HepG2 (cell line): Measurements from ENCODE around the gene NUDCD2. TPM values are rescaled to one million over a fixed set of nuclear protein-coding genes. Genes with fewer than 3 reads are reported as not detected.

Source experiments
- AGO1 ChIP-seq: fragments of 200-400 bp; formaldehyde crosslinking; IDR thresholded peaks from 2 replicates; pipeline ENCODE4 v1.6.1; 2017; ENCODE audit warnings: mild to moderate bottlenecking, low read depth, low read length, moderate library complexity; ENCODE audit not compliant: poor library complexity, severe bottlenecking
- ATF4 ChIP-seq, 2 experiments: fragments of 450-650 bp in 1 of 2; sonication (generic) in 1 of 2; formaldehyde crosslinking; IDR thresholded peaks; 2 replicates each; pipeline versions ENCODE4 v1.5.0 to v1.8.0; 2020 to 2022; ENCODE audit warnings: mild to moderate bottlenecking in 1 of 2, missing genetic modification reagents in 1 of 2
- CC2D1A ChIP-seq: sonication (generic); formaldehyde crosslinking; IDR thresholded peaks from 2 replicates; pipeline ENCODE4 v1.8.1; 2023; ENCODE audit warnings: mild to moderate bottlenecking, missing genetic modification reagents
- EHMT2 ChIP-seq: fragments of 200-600 bp; sonication (generic); IDR thresholded peaks from 2 replicates; pipeline ENCODE4 v1.7.0; 2017; ENCODE audit warnings: antibody characterized with exemption, low read depth, low read length, borderline replicate concordance
- FOXK2 ChIP-seq: fragments of 450-650 bp; IDR thresholded peaks from 2 replicates; pipeline ENCODE4 v1.6.1; 2016
- FOXO1 ChIP-seq: sonication (generic); formaldehyde crosslinking; IDR thresholded peaks from 2 replicates; pipeline ENCODE4 v1.4.0; 2020; ENCODE audit warnings: missing genetic modification reagents
- HNRNPLL ChIP-seq: fragments of 200-400 bp; formaldehyde crosslinking; IDR thresholded peaks from 2 replicates; pipeline ENCODE4 v1.6.1; 2017; ENCODE audit warnings: mild to moderate bottlenecking, low read depth, low read length; ENCODE audit not compliant: poor library complexity, severe bottlenecking
- HOXA9 ChIP-seq: sonication (generic); formaldehyde crosslinking; IDR thresholded peaks from 2 replicates; pipeline ENCODE4 v1.8.1; 2022; ENCODE audit warnings: missing genetic modification reagents, mild to moderate bottlenecking, moderate library complexity, borderline replicate concordance
- ISX ChIP-seq: sonication (generic); formaldehyde crosslinking; conservative IDR thresholded peaks from 2 replicates; pipeline ENCODE4 v1.5.0; 2020; ENCODE audit warnings: missing genetic modification reagents
- KDM1A ChIP-seq: IDR thresholded peaks from 2 replicates; pipeline ENCODE4 v1.6.1; 2016; ENCODE audit warnings: missing compliant biosample characterization
- MXD1 ChIP-seq: sonication (generic); formaldehyde crosslinking; IDR thresholded peaks from 2 replicates; pipeline ENCODE4 v1.4.0; 2020; ENCODE audit warnings: mild to moderate bottlenecking, missing genetic modification reagents
- PHB2 ChIP-seq: fragments of 450-650 bp; IDR thresholded peaks from 2 replicates; pipeline ENCODE4 v1.6.1; 2018; ENCODE audit not compliant: partially characterized antibody
- PHF8 ChIP-seq: sonication (generic); formaldehyde crosslinking; IDR thresholded peaks from 2 replicates; pipeline ENCODE4 v1.5.0; 2020; ENCODE audit warnings: missing genetic modification reagents
- POLR2A ChIP-seq, 2 experiments: IDR thresholded peaks; 2 replicates each; pipeline ENCODE4 v1.6.1; 2011; ENCODE audit warnings: low read depth in 2 of 2, low read length in 2 of 2, mild to moderate bottlenecking in 1 of 2, moderate library complexity in 1 of 2; ENCODE audit not compliant: insufficient read depth in 1 of 2
- PRMT3 ChIP-seq: sonication (generic); formaldehyde crosslinking; IDR thresholded peaks from 2 replicates; pipeline ENCODE4 v1.8.1; 2022; ENCODE audit warnings: low read depth, mild to moderate bottlenecking, moderate library complexity, missing genetic modification reagents, borderline replicate concordance
- RFX1 ChIP-seq: fragments of 450-650 bp; IDR thresholded peaks from 2 replicates; pipeline ENCODE4 v1.6.1; 2017
- SRY ChIP-seq: sonication (generic); formaldehyde crosslinking; IDR thresholded peaks from 2 replicates; pipeline ENCODE4 v1.8.0; 2022; ENCODE audit warnings: mild to moderate bottlenecking, missing genetic modification reagents
- THYN1 ChIP-seq: sonication (generic); formaldehyde crosslinking; IDR thresholded peaks from 2 replicates; pipeline ENCODE4 v1.8.1; 2023; ENCODE audit warnings: low read depth, mild to moderate bottlenecking, moderate library complexity, missing genetic modification reagents, borderline replicate concordance
- TRIM24 ChIP-seq: sonication (generic); formaldehyde crosslinking; IDR thresholded peaks from 2 replicates; pipeline ENCODE4 v1.8.0; 2022; ENCODE audit warnings: mild to moderate bottlenecking, missing genetic modification reagents
- ZC3H4 ChIP-seq: sonication (generic); formaldehyde crosslinking; IDR thresholded peaks from 2 replicates; pipeline ENCODE4 v1.4.0; 2020; ENCODE audit warnings: missing genetic modification reagents, borderline replicate concordance
- ZFP37 ChIP-seq: sonication (generic); formaldehyde crosslinking; IDR thresholded peaks from 2 replicates; pipeline ENCODE4 v1.4.0; 2020; ENCODE audit warnings: missing genetic modification reagents, borderline replicate concordance
- ZFP82 ChIP-seq: sonication (generic); formaldehyde crosslinking; IDR thresholded peaks from 2 replicates; pipeline ENCODE4 v1.5.1; 2020; ENCODE audit warnings: mild to moderate bottlenecking, missing genetic modification reagents, borderline replicate concordance
- ZNF441 ChIP-seq: sonication (generic); formaldehyde crosslinking; IDR thresholded peaks from 2 replicates; pipeline ENCODE4 v1.7.0; 2021; ENCODE audit warnings: missing genetic modification reagents, borderline replicate concordance
- ZNF546 ChIP-seq: sonication (generic); formaldehyde crosslinking; conservative IDR thresholded peaks from 2 replicates; pipeline ENCODE4 v1.8.1; 2023; ENCODE audit warnings: mild to moderate bottlenecking, missing genetic modification reagents
- ZNF558 ChIP-seq: sonication (generic); formaldehyde crosslinking; IDR thresholded peaks from 2 replicates; pipeline ENCODE4 v1.9.0; 2022; ENCODE audit warnings: mild to moderate bottlenecking, missing genetic modification reagents, borderline replicate concordance
- ZNF619 ChIP-seq: sonication (generic); formaldehyde crosslinking; IDR thresholded peaks from 2 replicates; pipeline ENCODE4 v1.4.0; 2020; ENCODE audit warnings: mild to moderate bottlenecking, missing genetic modification reagents
- ZNF747 ChIP-seq: sonication (generic); formaldehyde crosslinking; IDR thresholded peaks from 2 replicates; pipeline ENCODE4 v1.8.1; 2023; ENCODE audit warnings: missing genetic modification reagents, mild to moderate bottlenecking, borderline replicate concordance
- ZNF761 ChIP-seq: sonication (generic); formaldehyde crosslinking; conservative IDR thresholded peaks from 2 replicates; pipeline ENCODE4 v1.4.0; 2020; ENCODE audit warnings: mild to moderate bottlenecking, missing genetic modification reagents
- ZNF879 ChIP-seq: sonication (generic); formaldehyde crosslinking; IDR thresholded peaks from 2 replicates; pipeline ENCODE4 v1.8.1; 2023; ENCODE audit warnings: missing genetic modification reagents
- ZSCAN12 ChIP-seq: sonication (generic); formaldehyde crosslinking; IDR thresholded peaks from 2 replicates; pipeline ENCODE4 v1.9.0; 2021; ENCODE audit warnings: mild to moderate bottlenecking, missing genetic modification reagents
- polyA plus RNA-seq, 8 experiments: library from polyadenylated mRNA; depleted of rRNA in 3 of 8; stranded (reverse) in 7 of 8; unstranded in 1 of 8; fragments of >200 nt; fragmentation: Illumina TruSeq in 4 of 8; extraction: Trizol in 4 of 8; gene quantifications; 2 replicates each; pipeline versions ENCODE4 v1.2.1 to v1.2.3, GENCODE V29; 2011 to 2016; ENCODE audit warnings: low read depth in 4 of 8, missing spikeins in 1 of 8, mixed read lengths in 1 of 8; ENCODE audit not compliant: insufficient read depth in 1 of 8
- total RNA-seq, 5 experiments: library from RNA; depleted of rRNA; stranded (reverse); fragments of >200 nt; fragmentation: Illumina TruSeq; extraction: Trizol; gene quantifications; 2 replicates each; pipeline ENCODE4 v1.2.3, GENCODE V29; 2016; ENCODE audit warnings: low read depth in 1 of 5
- TF ChIP-seq, protein P1 (sequence below): sonication (generic); formaldehyde crosslinking; IDR thresholded peaks from 2 replicates; pipeline ENCODE4 v1.4.0; 2020; ENCODE audit warnings: mild to moderate bottlenecking, low read depth, missing genetic modification reagents

The NUDCD2 gene
- total and polyA plus RNA-seq, 2 of the 13 experiments (the other 11 are each of a cell fraction or from before 2014, with no cell fraction given), result 14.8 to 39.2 TPM

DNA sequence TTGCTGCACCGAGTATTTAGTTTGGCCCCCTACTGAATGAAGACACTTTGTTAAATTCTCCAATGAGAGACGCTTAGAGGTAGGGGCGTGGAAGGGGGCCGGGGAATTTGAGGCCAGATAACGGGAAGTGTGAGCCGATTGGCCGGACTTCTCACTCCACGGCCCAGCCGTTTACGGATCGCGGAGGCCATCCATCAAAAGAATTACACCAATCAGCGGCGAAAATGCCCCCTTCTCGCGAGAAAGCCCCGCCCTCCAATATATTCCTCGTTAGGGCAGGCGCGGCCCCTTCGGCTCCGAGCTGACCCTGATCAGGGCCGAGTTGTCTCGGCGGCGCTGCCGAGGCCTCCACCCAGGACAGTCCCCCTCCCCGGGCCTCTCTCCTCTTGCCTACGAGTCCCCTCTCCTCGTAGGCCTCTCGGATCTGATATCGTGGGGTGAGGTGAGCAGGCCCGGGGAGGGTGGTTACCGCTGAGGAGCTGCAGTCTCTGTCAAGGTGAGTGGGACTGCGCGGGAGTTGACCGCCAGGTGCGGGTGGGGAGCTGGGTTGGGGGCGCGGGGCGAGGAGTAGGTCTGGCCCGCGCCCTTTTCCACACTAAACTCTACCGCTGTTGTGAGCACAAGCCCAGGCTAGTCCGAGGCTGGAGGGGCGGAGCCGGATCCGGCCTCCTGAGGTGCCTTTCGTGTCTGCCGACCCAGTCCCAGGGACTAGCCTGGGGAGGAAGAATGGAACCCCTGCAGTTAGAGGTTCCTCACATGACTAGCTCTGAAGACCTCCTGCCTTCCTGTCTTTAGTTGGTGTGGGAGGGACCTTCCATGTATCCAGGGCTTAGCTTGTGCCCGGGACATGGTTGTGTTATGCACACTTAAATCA, 22.4 kb downstream of the NUDCD2 start, which contains the start of gene CCNG1 (continued):
- TF ChIP-seq ZFP37 (CRISPR knock-in tag) (no peak), ATF4 (CRISPR knock-in tag; IDR thresholded peaks at IDR 0.05) (no peak), TRIM24 (CRISPR knock-in tag) (no peak), ZNF546 (CRISPR knock-in tag) (no peak), FOXO1 (CRISPR knock-in tag) (no peak), EHMT2 (no peak), PHB2 (no peak), PRMT3 (CRISPR knock-in tag) (no peak), RFX1 (no peak), HNRNPLL (peak; percentile 65), AGO1 (no peak), HOXA9 (CRISPR knock-in tag) (peak; percentile 44; the same call in 1 of the 2 replicates), ZC3H4 (CRISPR knock-in tag) (no peak), ZNF558 (CRISPR knock-in tag) (peak; percentile 58; the same call in 1 of the 2 replicates), SRY (CRISPR knock-in tag) (no peak), POLR2A (IDR thresholded peaks at IDR 0.05; ENCODE audit: insufficient read depth in 1 of 2, low read depth in 2 of 2, low read length in 2 of 2) (peak; percentile 95 to 97), MXD1 (CRISPR knock-in tag) (peak; percentile 53; the same call in 1 of the 2 replicates), ZNF747 (no peak), ZNF441 (CRISPR knock-in tag) (peak; percentile 86), ISX (CRISPR knock-in tag) (no peak), ZNF761 (no peak), KDM1A (CRISPR knock-in tag) (no peak), PHF8 (peak; percentile 95), FOXK2 (no peak), THYN1 (no peak), ZNF879 (CRISPR knock-in tag) (no peak), ZFP82 (CRISPR knock-in tag) (no peak), ZSCAN12 (no peak), CC2D1A (CRISPR knock-in tag) (no peak), ZNF619 (0 out of 2 replicates have a peak, but pooled peaks have one; percentile 47)
- TF ChIP-seq, protein P1, sequence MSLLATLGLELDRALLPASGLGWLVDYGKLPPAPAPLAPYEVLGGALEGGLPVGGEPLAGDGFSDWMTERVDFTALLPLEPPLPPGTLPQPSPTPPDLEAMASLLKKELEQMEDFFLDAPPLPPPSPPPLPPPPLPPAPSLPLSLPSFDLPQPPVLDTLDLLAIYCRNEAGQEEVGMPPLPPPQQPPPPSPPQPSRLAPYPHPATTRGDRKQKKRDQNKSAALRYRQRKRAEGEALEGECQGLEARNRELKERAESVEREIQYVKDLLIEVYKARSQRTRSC (CRISPR knock-in tag), result no peak
